Measurements from ENCODE around the gene WIPI1.

- TF ChIP-seq FOXM1 (IDR thresholded peaks at IDR 0.05; ENCODE audit: low read depth, low read length) (no peak), CTCF (IDR thresholded peaks at IDR 0.05 in 2 of 3, conservative IDR thresholded peaks at IDR 0.05 in 1 of 3; ENCODE audit: control insufficient read depth in 2 of 3, extremely low read depth in 1 of 3, insufficient read depth in 1 of 3, low read depth in 3 of 3, low read length in 3 of 3) (no peak), SRF (IDR thresholded peaks at IDR 0.05; ENCODE audit: low read depth in 2 of 2, low read length in 2 of 2) (no peak), POLR2A (IDR thresholded peaks at IDR 0.05; ENCODE audit: low read depth, low read length) (no peak), EZH2 (IDR thresholded peaks at IDR 0.05; ENCODE audit: borderline replicate concordance, control insufficient read depth, low read depth, low read length) (no peak), TCF7 (IDR thresholded peaks at IDR 0.05; ENCODE audit: borderline replicate concordance) (no peak)
Measured at GRCh38 chr17:68463211-68464019, 6.1 kb upstream of the WIPI1 start.
